Osteoblast (primary cell): ENCODE data around the gene H3-3A. TPM values are rescaled to one million over a fixed set of nuclear protein-coding genes. Genes with fewer than 3 reads are reported as not detected.
"Not testable (repeated sequence)": the region's sequence is repeated elsewhere in the genome, so short reads cannot be mapped to it uniquely, and the experiment has no call there.

ENCODE experiments used
- DNase-seq: peaks from one replicate; pipeline ENCODE4 v3.0.0; 2011; ENCODE audit warnings: low spot score, mixed read lengths; ENCODE audit not compliant: insufficient read length; ENCODE audit errors: missing footprints
- H2AFZ ChIP-seq: 2 replicates; pipeline ENCODE4 v1.6.0; 2011; ENCODE audit warnings: mild to moderate bottlenecking, low read length
- H3K27ac ChIP-seq: 2 replicates; pipeline ENCODE4 v1.5.1; 2011; ENCODE audit warnings: mild to moderate bottlenecking, low read depth, low read length, moderate library complexity
- H3K27me3 ChIP-seq: 2 replicates; pipeline ENCODE4 v1.6.0; 2012; ENCODE audit warnings: mild to moderate bottlenecking, control low read depth, inconsistent platforms, low read length, moderate library complexity; ENCODE audit not compliant: insufficient read depth
- H3K36me3 ChIP-seq: 2 replicates; pipeline ENCODE4 v1.5.1; 2011; ENCODE audit warnings: mild to moderate bottlenecking, low read length, control low read depth, moderate library complexity; ENCODE audit not compliant: insufficient read depth
- H3K4me1 ChIP-seq: 2 replicates; pipeline ENCODE4 v1.5.1; 2011; ENCODE audit warnings: mild to moderate bottlenecking, low read length, control low read depth, moderate library complexity; ENCODE audit not compliant: insufficient read depth
- H3K4me2 ChIP-seq: 2 replicates; pipeline ENCODE4 v1.6.0; 2011; ENCODE audit warnings: mild to moderate bottlenecking, low read length; ENCODE audit not compliant: insufficient read depth
- H3K4me3 ChIP-seq: fragments of 200-600 bp; sonication (generic); 3 replicates; pipeline ENCODE4 v1.5.1; 2012; ENCODE audit warnings: mild to moderate bottlenecking, low read length, inconsistent platforms; ENCODE audit not compliant: insufficient read depth
- H3K79me2 ChIP-seq: 2 replicates; pipeline ENCODE4 v1.6.0; 2012; ENCODE audit warnings: mild to moderate bottlenecking, low read length, control low read depth, inconsistent platforms; ENCODE audit not compliant: insufficient read depth
- H3K9me3 ChIP-seq: 2 replicates; pipeline ENCODE4 v1.5.1; 2011; ENCODE audit warnings: low read depth, low read length, control low read depth
- H4K20me1 ChIP-seq: 2 replicates; pipeline ENCODE4 v1.6.0; 2012; ENCODE audit warnings: mild to moderate bottlenecking, low read length, control low read depth; ENCODE audit not compliant: insufficient read depth
- total RNA-seq: library from RNA; depleted of rRNA; stranded (reverse); fragments of >200 nt; gene quantifications from 2 replicates; pipeline ENCODE4 v1.2.3, GENCODE V29; 2012
- TF ChIP-seq, protein P1 (sequence below): IDR thresholded peaks from 2 replicates; pipeline ENCODE4 v1.5.1; 2011; ENCODE audit warnings: mild to moderate bottlenecking, low read depth, low read length, moderate library complexity; ENCODE audit errors: extremely low read depth

Gene H3-3A
- total RNA-seq, 1 donor, result 127 TPM

DNA sequence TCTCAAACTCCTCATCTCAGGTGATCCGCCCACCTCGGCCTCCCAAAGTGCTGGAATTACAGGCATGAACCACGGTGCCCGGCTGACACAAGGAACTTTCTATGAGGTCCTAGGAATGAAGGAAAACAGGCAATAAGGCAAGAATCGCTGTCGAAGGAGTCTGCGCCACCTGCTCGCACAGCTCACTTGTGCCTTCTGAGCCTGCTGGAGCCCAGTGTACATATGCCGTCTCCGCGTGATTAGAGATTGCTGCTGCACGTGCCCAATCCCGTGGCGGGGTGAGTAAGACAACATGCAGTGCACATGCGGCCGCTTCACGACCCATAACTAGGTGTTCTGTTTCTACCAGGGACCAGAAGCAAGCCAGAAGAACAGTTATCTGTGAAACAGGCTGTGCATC is 24.3 kb downstream of the H3-3A start:
- H2AFZ ChIP-seq, result no peak overlapping the region
- no peak overlapping the region for H3K27ac ChIP-seq

GRCh38 chr1:226091461-226091860 is 28.9 kb downstream of the H3-3A start:
- no peaks in the 10 kb centered on the region for H3K79me2 ChIP-seq
- peaks cover 2% of the 10 kb centered on the region for H3K4me1 ChIP-seq
- no peaks in the 10 kb centered on the region for H3K36me3 ChIP-seq
- TF ChIP-seq, protein P1, sequence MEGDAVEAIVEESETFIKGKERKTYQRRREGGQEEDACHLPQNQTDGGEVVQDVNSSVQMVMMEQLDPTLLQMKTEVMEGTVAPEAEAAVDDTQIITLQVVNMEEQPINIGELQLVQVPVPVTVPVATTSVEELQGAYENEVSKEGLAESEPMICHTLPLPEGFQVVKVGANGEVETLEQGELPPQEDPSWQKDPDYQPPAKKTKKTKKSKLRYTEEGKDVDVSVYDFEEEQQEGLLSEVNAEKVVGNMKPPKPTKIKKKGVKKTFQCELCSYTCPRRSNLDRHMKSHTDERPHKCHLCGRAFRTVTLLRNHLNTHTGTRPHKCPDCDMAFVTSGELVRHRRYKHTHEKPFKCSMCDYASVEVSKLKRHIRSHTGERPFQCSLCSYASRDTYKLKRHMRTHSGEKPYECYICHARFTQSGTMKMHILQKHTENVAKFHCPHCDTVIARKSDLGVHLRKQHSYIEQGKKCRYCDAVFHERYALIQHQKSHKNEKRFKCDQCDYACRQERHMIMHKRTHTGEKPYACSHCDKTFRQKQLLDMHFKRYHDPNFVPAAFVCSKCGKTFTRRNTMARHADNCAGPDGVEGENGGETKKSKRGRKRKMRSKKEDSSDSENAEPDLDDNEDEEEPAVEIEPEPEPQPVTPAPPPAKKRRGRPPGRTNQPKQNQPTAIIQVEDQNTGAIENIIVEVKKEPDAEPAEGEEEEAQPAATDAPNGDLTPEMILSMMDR, result no peak
- no peak overlapping the region for H3K27ac ChIP-seq
- H3K4me3 ChIP-seq, result no peak overlapping the region
- no peak overlapping the region for H2AFZ ChIP-seq
- no peak for DNase-seq
- peaks cover 13% of the 10 kb centered on the region for H3K27me3 ChIP-seq
- no peaks in the 10 kb centered on the region for H3K9me3 ChIP-seq
- no peak overlapping the region for H3K4me2 ChIP-seq
- no peaks in the 10 kb centered on the region for H4K20me1 ChIP-seq

More for the DNA sequence above, 24.3 kb downstream of the H3-3A start:
- no peaks in the 10 kb centered on the region for H3K9me3 ChIP-seq
- TF ChIP-seq, protein P1, result no peak
- H3K27me3 ChIP-seq, result no peaks in the 10 kb centered on the region
- no peak overlapping the region for H3K4me3 ChIP-seq
- H3K36me3 ChIP-seq, result no peaks in the 10 kb centered on the region
- no peaks in the 10 kb centered on the region for H4K20me1 ChIP-seq
- no peaks in the 10 kb centered on the region for H3K79me2 ChIP-seq
- no peak overlapping the region for H3K4me2 ChIP-seq
- H3K4me1 ChIP-seq, result peaks cover 4% of the 10 kb centered on the region
- DNase-seq, result no peak

DNA sequence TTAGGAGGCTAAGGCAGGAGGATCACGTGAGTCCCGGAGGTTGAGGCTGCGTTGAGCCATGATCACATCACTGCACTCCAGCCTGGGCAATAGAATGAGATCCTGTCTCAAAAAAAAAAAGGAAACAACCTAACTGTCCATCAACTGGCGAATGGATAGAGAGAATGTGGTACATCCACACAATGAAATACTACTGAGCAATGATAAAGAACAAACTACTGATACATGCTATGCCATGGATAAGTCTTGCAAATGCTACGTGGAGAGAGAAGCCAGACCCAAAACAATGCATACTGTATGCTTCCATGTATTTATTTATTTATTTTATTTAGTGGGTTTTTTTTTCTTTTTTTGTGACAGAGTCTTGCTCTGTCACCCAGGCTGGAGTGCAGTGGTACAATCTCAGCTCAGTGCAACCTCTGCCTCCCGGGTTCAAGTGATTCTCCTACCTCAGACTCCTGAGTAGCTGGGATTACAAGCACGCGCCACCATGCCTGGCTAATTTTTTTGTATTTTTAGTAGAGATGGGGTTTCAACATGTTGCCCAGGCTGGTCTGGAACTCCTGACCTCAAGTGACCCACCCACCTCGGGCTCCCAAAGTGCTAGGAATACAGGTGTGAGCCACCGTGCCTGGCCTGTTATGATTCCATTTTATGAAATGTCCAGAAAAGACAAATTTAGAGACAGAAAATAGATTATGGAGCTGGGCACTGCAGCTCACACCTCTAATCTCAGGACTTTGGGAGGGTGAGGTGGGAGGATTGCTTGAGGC is 29.7 kb downstream of the H3-3A start:
- H3K79me2 ChIP-seq, DNase-seq, H2AFZ ChIP-seq, H3K4me2 ChIP-seq, H3K4me3 ChIP-seq, H3K9me3 ChIP-seq, H4K20me1 ChIP-seq, H3K36me3 ChIP-seq, H3K4me1 ChIP-seq, H3K27ac ChIP-seq: not testable (repeated sequence)
- H3K27me3 ChIP-seq, result peaks cover 17% of the 10 kb centered on the region

- Histone ChIP-seq H4K20me1 (no peaks in the 10 kb centered on the region), H3K9me3 (no peaks in the 10 kb centered on the region), H3K27me3 (peaks cover 17% of the 10 kb centered on the region), H2AFZ (no peak overlapping the region), H3K4me3 (no peak overlapping the region), H3K36me3 (no peaks in the 10 kb centered on the region), H3K4me1 (peaks cover 9% of the 10 kb centered on the region), H3K27ac (no peak overlapping the region), H3K4me2 (no peak overlapping the region), H3K79me2 (no peaks in the 10 kb centered on the region)
- TF ChIP-seq, protein P1, result no peak
- no peak for DNase-seq
These were observed 30.4 kb downstream of the H3-3A start for GRCh38 chr1:226092965-226093364.
